IMR-90 (cell line): Measurements from ENCODE around the gene PMPCA. TPM values are rescaled to one million over a fixed set of nuclear protein-coding genes. Genes with fewer than 3 reads are reported as not detected.

ENCODE experiments used
- ATAC-seq: fragments of 200-7000 bp; cut with Tn5 transposase; 2 replicates; pipeline ENCODE4 v1.9.1; 2020; ENCODE audit warnings: low read depth, mild to moderate bottlenecking, moderate library complexity
- BruUV-seq: library from RNA; stranded (reverse); fragments of 400-500 nt; replicated peaks from 2 replicates; lab custom pipeline; 2021; lab: Mats Ljungman, UMichigan
- CTCF ChIA-PET: fragments of 300-600 bp; formaldehyde crosslinking; extraction: SDS; loops from one replicate; lab custom pipeline; 2021; ENCODE audit warnings: antibody characterized with exemption; lab: Yijun Ruan, JAX
- POLR2A ChIA-PET: fragments of 300-600 bp; sonication (Branson Sonifier 250); formaldehyde crosslinking; loops from one replicate; lab custom pipeline; 2022; ENCODE audit warnings: antibody characterized with exemption; ENCODE audit not compliant: unreplicated experiment; lab: Charles Lee
- DNase-seq: peaks from one replicate; pipeline ENCODE4 v3.0.0; 2013
- H2AFZ ChIP-seq: replicated peaks from 2 replicates; pipeline ENCODE3; 2013; ENCODE audit warnings: low read length, mild to moderate bottlenecking; ENCODE audit not compliant: poor library complexity
- H2AK5ac ChIP-seq: 2 replicates; pipeline ENCODE4 v1.6.1; 2013; ENCODE audit warnings: low read depth, low read length, inconsistent platforms
- H2AK9ac ChIP-seq: replicated peaks from 2 replicates; pipeline ENCODE3; 2013; ENCODE audit warnings: mild to moderate bottlenecking, low read depth, low read length, moderate library complexity; ENCODE audit not compliant: poor library complexity
- H2BK120ac ChIP-seq: 2 replicates; pipeline ENCODE4 v1.6.1; 2013; ENCODE audit warnings: low read depth, low read length, inconsistent platforms
- H2BK15ac ChIP-seq: 3 replicates; pipeline ENCODE4 v1.6.1; 2013; ENCODE audit warnings: low read depth, low read length, inconsistent platforms
- H2BK20ac ChIP-seq: 2 replicates; pipeline ENCODE4 v1.6.1; 2013; ENCODE audit warnings: low read depth, mild to moderate bottlenecking, inconsistent platforms, low read length, moderate library complexity
- H2BK5ac ChIP-seq: 2 replicates; pipeline ENCODE4 v1.6.1; 2013; ENCODE audit warnings: mild to moderate bottlenecking, low read depth, low read length, inconsistent platforms; ENCODE audit not compliant: poor library complexity, severe bottlenecking
- H3K14ac ChIP-seq: replicated peaks from 2 replicates; pipeline ENCODE4 v1.6.1; 2013; ENCODE audit warnings: low read depth, low read length, inconsistent platforms
- H3K18ac ChIP-seq: 2 replicates; pipeline ENCODE4 v1.6.1; 2013; ENCODE audit warnings: low read depth, low read length, control low read depth
- H3K23ac ChIP-seq: 2 replicates; pipeline ENCODE4 v1.6.1; 2013; ENCODE audit warnings: low read depth, low read length, inconsistent platforms
- H3K27ac ChIP-seq: 2 replicates; pipeline ENCODE4 v1.5.1; 2013; ENCODE audit warnings: mild to moderate bottlenecking, control low read depth, low read length; ENCODE audit not compliant: insufficient read depth
- H3K27me3 ChIP-seq: 2 replicates; pipeline ENCODE4 v1.6.1; 2013; ENCODE audit warnings: low read length; ENCODE audit not compliant: control insufficient read depth, insufficient read depth
- H3K36me3 ChIP-seq: 2 replicates; pipeline ENCODE4 v1.6.1; 2013; ENCODE audit warnings: low read length, mixed read lengths; ENCODE audit not compliant: control insufficient read depth, insufficient read depth
- H3K4ac ChIP-seq: 2 replicates; pipeline ENCODE4 v1.6.1; 2013; ENCODE audit warnings: low read depth, low read length, inconsistent platforms
- H3K4me1 ChIP-seq: 2 replicates; pipeline ENCODE4 v1.6.1; 2013; ENCODE audit warnings: low read length, mixed read lengths; ENCODE audit not compliant: control insufficient read depth, insufficient read depth
- H3K4me2 ChIP-seq: 2 replicates; pipeline ENCODE4 v1.6.1; 2013; ENCODE audit warnings: low read depth, mild to moderate bottlenecking, control low read depth, low read length, moderate library complexity
- H3K4me3 ChIP-seq: 2 replicates; pipeline ENCODE4 v1.5.1; 2013; ENCODE audit warnings: low read depth, mild to moderate bottlenecking, control low read depth, low read length, moderate library complexity; ENCODE audit not compliant: insufficient read depth
- H3K56ac ChIP-seq: 2 replicates; pipeline ENCODE4 v1.6.1; 2013; ENCODE audit warnings: low read length, inconsistent platforms; ENCODE audit not compliant: insufficient read depth; ENCODE audit errors: extremely low read depth
- H3K79me1 ChIP-seq, 2 experiments: 2 replicates each; pipeline ENCODE4 v1.6.1; 2013; ENCODE audit warnings: low read length in 2 of 2, inconsistent platforms in 1 of 2, low read depth in 1 of 2
- H3K9ac ChIP-seq: 2 replicates; pipeline ENCODE4 v1.6.1; 2013; ENCODE audit warnings: low read depth, low read length, control low read depth
- H3K9me1 ChIP-seq: 2 replicates; pipeline ENCODE4 v1.6.1; 2013; ENCODE audit warnings: low read length, inconsistent platforms; ENCODE audit not compliant: insufficient read depth
- H3K9me3 ChIP-seq: 2 replicates; pipeline ENCODE4 v1.6.1; 2013; ENCODE audit warnings: low read length; ENCODE audit not compliant: control insufficient read depth, insufficient read depth
- H4K20me1 ChIP-seq: 2 replicates; pipeline ENCODE4 v1.6.1; 2013; ENCODE audit warnings: low read length, inconsistent platforms; ENCODE audit not compliant: insufficient read depth
- H4K5ac ChIP-seq: 2 replicates; pipeline ENCODE4 v1.6.1; 2013; ENCODE audit warnings: mild to moderate bottlenecking, low read depth, low read length, control low read depth
- H4K8ac ChIP-seq, 2 experiments: 2 replicates each; pipeline ENCODE4 v1.6.1; 2013; ENCODE audit warnings: low read depth in 2 of 2, low read length in 2 of 2, control low read depth in 1 of 2, inconsistent platforms in 1 of 2
- H4K91ac ChIP-seq: 2 replicates; pipeline ENCODE4 v1.6.1; 2013; ENCODE audit warnings: low read depth, low read length, inconsistent platforms; ENCODE audit not compliant: insufficient read depth
- CEBPB ChIP-seq: IDR thresholded peaks from 2 replicates; pipeline ENCODE4 v1.6.1; 2012; ENCODE audit warnings: low read depth, low read length, improper control_type of control experiment
- CHD1 ChIP-seq: IDR thresholded peaks from 2 replicates; pipeline ENCODE4 v1.6.1; 2012; ENCODE audit warnings: low read depth, low read length, improper control_type of control experiment
- MAFK ChIP-seq: IDR thresholded peaks from 2 replicates; pipeline ENCODE4 v1.6.1; 2012; ENCODE audit warnings: low read depth, low read length, improper control_type of control experiment
- MAZ ChIP-seq: IDR thresholded peaks from 2 replicates; pipeline ENCODE4 v1.6.1; 2012; ENCODE audit warnings: low read depth, mild to moderate bottlenecking, low read length, improper control_type of control experiment, moderate library complexity, borderline replicate concordance
- MXI1 ChIP-seq: IDR thresholded peaks from 2 replicates; pipeline ENCODE4 v1.6.1; 2012; ENCODE audit warnings: low read depth, mild to moderate bottlenecking, low read length, moderate library complexity, borderline replicate concordance
- NFE2L2 ChIP-seq: fragments of 150-350 bp; IDR thresholded peaks from 2 replicates; pipeline ENCODE4 v1.6.1; 2016; ENCODE audit warnings: low read depth, mild to moderate bottlenecking, low read length
- POLR2A ChIP-seq: IDR thresholded peaks from 2 replicates; pipeline ENCODE4 v1.6.1; 2012; ENCODE audit warnings: mild to moderate bottlenecking, low read depth, low read length
- RAD21 ChIP-seq: IDR thresholded peaks from 2 replicates; pipeline ENCODE4 v1.6.1; 2012; ENCODE audit warnings: low read length, improper control_type of control experiment
- RCOR1 ChIP-seq: IDR thresholded peaks from 2 replicates; pipeline ENCODE4 v1.6.1; 2012; ENCODE audit warnings: mild to moderate bottlenecking, low read length, improper control_type of control experiment; ENCODE audit not compliant: insufficient replicate concordance
- SMC3 ChIP-seq: fragments of 150-350 bp; IDR thresholded peaks from 2 replicates; pipeline ENCODE4 v1.6.1; 2016; ENCODE audit warnings: low read depth, mild to moderate bottlenecking, antibody characterized with exemption, low read length, moderate library complexity
- WGBS, 2 experiments: methylation state at CpG; one replicate each; pipeline versions ENCODE4 v1.1.5 to v1.1.7; 2013; ENCODE audit warnings: missing lambda C conversion rate in 2 of 2; ENCODE audit not compliant: insufficient read length in 1 of 2; ENCODE audit errors: extremely low coverage in 2 of 2; 5-methylcytosine and 5-hydroxymethylcytosine counted together
- dilution Hi-C: fragments of 300-500 bp; cut with HindIII; formaldehyde crosslinking; loops from one replicate; pipeline ENCODE4 v1.14.3; 2018; ENCODE audit warnings: low sequenced_read_pairs; ENCODE audit not compliant: unreplicated experiment
- in situ Hi-C: fragments of 300-500 bp; cut with MboI; formaldehyde crosslinking; loops from 3 replicates; pipeline ENCODE4 v1.14.3; 2019; ENCODE audit warnings: low sequenced_read_pairs, inconsistent platforms, mixed read lengths
- intact Hi-C: fragments of 100-400 bp; cut with micrococcal nuclease; formaldehyde crosslinking; loops from 2 replicates; pipeline ENCODE4 v1.10.0; 2022
- polyA plus RNA-seq, 3 experiments: library from polyadenylated mRNA; depleted of rRNA; stranded (reverse); fragments of >200 nt; gene quantifications; 2 replicates each; pipeline ENCODE4 v1.2.3, GENCODE V29; 2012; ENCODE audit warnings: low replicate concordance in 1 of 3
- total RNA-seq: library from RNA; depleted of rRNA; stranded (reverse); fragments of >200 nt; gene quantifications from 2 replicates; pipeline ENCODE4 v1.2.3, GENCODE V29; 2012
- TF ChIP-seq, protein P1 (sequence below): fragments of 150-350 bp; IDR thresholded peaks from 2 replicates; pipeline ENCODE4 v1.6.1; 2016; ENCODE audit warnings: low read depth, mild to moderate bottlenecking, low read length, moderate library complexity, borderline replicate concordance
- TF ChIP-seq, protein P2 (sequence below): fragments of 150-350 bp; IDR thresholded peaks from 2 replicates; pipeline ENCODE4 v1.6.1; 2017; ENCODE audit warnings: mild to moderate bottlenecking, antibody characterized with exemption, low read length, low read depth

The PMPCA gene
- total and polyA plus RNA-seq, 2 of the 4 experiments (the other 2 are of a cell fraction) = 62.6 to 95.8 TPM

DNA sequence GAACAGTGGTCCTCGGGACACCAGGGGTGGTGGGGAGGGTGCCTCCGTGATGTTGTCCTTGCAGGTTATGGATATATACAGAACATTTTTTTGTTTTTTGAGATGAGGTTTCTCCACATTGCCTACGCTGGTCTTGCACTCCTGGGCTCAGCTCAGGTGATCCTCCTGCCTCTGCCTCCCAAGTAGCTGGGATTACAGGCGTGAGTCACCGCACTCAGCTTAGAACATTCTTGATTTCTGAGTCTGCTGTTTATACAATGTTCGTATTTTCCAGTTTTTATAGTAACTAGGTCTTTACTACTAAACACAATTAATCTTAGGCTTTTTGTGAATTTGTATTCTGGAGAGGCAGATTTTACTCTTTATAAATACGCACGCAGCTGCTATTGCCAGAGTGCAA is 6.0 kb downstream of the PMPCA start:
- POLR2A ChIA-PET = no interaction called here

More for the DNA sequence above, 6.0 kb downstream of the PMPCA start:
- no CpG with 5 or more reads among the region's 8 CpGs for WGBS, 2 experiments
- in situ Hi-C loops = no loop called here
- H3K4me3 ChIP-seq = no peak overlapping the region
- no peak overlapping the region for H4K8ac ChIP-seq
- peaks cover 5% of the 10 kb centered on the region for H3K4me1 ChIP-seq
- no peak overlapping the region for H3K23ac ChIP-seq
- peak; percentile 53; the same call in 1 of the 2 replicates for ATAC-seq
- intact Hi-C loops = no loop called here
- no peak overlapping the region for H3K9ac ChIP-seq
- no peak overlapping the region for H3K56ac ChIP-seq
- no peak overlapping the region for H4K91ac ChIP-seq
- no TSS peak for BruUV-seq
- H3K79me1 ChIP-seq = peaks cover 10 to 47% of the 10 kb centered on the region in 2 experiments
- peaks cover 8% of the 10 kb centered on the region; the same call in 1 of the 2 replicates for H3K9me1 ChIP-seq
- no peak overlapping the region for H2BK120ac ChIP-seq
- CTCF ChIA-PET = no interaction called here
- H3K36me3 ChIP-seq = peaks cover 72% of the 10 kb centered on the region
- TF ChIP-seq CHD1 (no peak), RCOR1 (no peak), MAZ (no peak), SMC3 (no peak), RAD21 (no peak), NFE2L2 (no peak), MAFK (no peak), MXI1 (no peak), POLR2A (no peak), CEBPB (no peak)
- TF ChIP-seq, protein P1, sequence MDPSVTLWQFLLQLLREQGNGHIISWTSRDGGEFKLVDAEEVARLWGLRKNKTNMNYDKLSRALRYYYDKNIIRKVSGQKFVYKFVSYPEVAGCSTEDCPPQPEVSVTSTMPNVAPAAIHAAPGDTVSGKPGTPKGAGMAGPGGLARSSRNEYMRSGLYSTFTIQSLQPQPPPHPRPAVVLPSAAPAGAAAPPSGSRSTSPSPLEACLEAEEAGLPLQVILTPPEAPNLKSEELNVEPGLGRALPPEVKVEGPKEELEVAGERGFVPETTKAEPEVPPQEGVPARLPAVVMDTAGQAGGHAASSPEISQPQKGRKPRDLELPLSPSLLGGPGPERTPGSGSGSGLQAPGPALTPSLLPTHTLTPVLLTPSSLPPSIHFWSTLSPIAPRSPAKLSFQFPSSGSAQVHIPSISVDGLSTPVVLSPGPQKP = no peak
- TF ChIP-seq, protein P2, sequence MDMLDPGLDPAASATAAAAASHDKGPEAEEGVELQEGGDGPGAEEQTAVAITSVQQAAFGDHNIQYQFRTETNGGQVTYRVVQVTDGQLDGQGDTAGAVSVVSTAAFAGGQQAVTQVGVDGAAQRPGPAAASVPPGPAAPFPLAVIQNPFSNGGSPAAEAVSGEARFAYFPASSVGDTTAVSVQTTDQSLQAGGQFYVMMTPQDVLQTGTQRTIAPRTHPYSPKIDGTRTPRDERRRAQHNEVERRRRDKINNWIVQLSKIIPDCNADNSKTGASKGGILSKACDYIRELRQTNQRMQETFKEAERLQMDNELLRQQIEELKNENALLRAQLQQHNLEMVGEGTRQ = no peak
- no peak overlapping the region for H3K27ac ChIP-seq
- no peak overlapping the region for H2AK9ac ChIP-seq
- no peak overlapping the region for H3K4me2 ChIP-seq
- DNase-seq = peak; percentile 41
- H2BK5ac ChIP-seq = no peak overlapping the region
- no peak overlapping the region for H2BK15ac ChIP-seq
- no peaks in the 10 kb centered on the region for H3K27me3 ChIP-seq
- peaks cover 21% of the 10 kb centered on the region for H4K20me1 ChIP-seq
- no peaks in the 10 kb centered on the region for H3K9me3 ChIP-seq
- H2AFZ ChIP-seq = no peak overlapping the region
- H3K4ac ChIP-seq = no peak overlapping the region
- no peak overlapping the region for H3K18ac ChIP-seq
- dilution Hi-C loops = no loop called here
- no peak overlapping the region for H2BK20ac ChIP-seq
- H2AK5ac ChIP-seq = no peak overlapping the region
- no peak overlapping the region for H4K5ac ChIP-seq
- H3K14ac ChIP-seq = no peak overlapping the region
